Keratinocyte (primary cell): ENCODE results near the gene TXNDC12.

Experiments used
- CTCF ChIP-seq, 3 experiments: IDR thresholded peaks in 1 of 3; conservative IDR thresholded peaks in 1 of 3; optimal IDR thresholded peaks in 1 of 3; 2 replicates in 2 of 3; 3 replicates in 1 of 3; pipeline versions ENCODE3 to v1.5.1; 2011; ENCODE audit warnings: low read length in 3 of 3, mild to moderate bottlenecking in 3 of 3, moderate library complexity in 2 of 3, control low read depth in 1 of 3, inconsistent platforms in 1 of 3; ENCODE audit not compliant: insufficient read depth in 2 of 3; ENCODE audit errors: extremely low read depth in 1 of 3
- EZH2 ChIP-seq: IDR thresholded peaks from one replicate; pipeline ENCODE4 v1.6.1; 2012; ENCODE audit warnings: inconsistent platforms, mild to moderate bottlenecking, low read length, moderate library complexity

DNA sequence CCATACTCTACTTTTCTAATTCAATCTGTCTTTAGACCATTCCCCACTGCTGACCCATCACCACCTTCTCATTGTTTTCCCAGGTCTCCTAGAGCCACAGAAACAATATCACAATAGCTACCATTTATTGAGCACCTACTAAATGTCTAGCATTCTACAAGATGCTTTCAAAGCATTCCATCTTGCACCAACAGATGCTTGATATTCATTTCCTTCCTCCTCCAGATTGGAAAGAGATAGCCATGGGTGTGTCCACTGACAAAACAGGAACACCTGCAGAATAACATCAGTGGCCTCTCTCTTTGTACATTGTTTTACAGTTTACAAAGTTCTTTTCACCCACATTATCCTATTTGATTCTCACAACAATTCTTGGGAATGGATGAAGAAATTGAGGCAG lies 66.7 kb downstream of the TXNDC12 start:
- TF ChIP-seq CTCF (optimal IDR thresholded peaks at IDR 0.05 in 1 of 3, IDR thresholded peaks at IDR 0.05 in 1 of 3, conservative IDR thresholded peaks at IDR 0.05 in 1 of 3; ENCODE audit: extremely low read depth in 1 of 3, insufficient read depth in 2 of 3, low read length in 3 of 3): no peak
- TF ChIP-seq EZH2: no peak
